GM21381 (cell line): Measurements from ENCODE around the gene ATRNL1.
A peak's percentile ranks its signal among the peaks of the same experiment; 100 is the strongest.
"Not testable (repeated sequence)": the region's sequence is repeated elsewhere in the genome, so short reads cannot be mapped to it uniquely, and the experiment has no call there.

ENCODE experiments used
- ATAC-seq: cut with Tn5 transposase; IDR thresholded peaks from one replicate; pipeline ENCODE4 v1.9.1; 2021; ENCODE audit warnings: mild to moderate bottlenecking, moderate library complexity; ENCODE audit not compliant: unreplicated experiment

ATRNL1 gene

GRCh38 chr10:115084277-115084850, 8.8 kb upstream of the ATRNL1 start:
- no peak for ATAC-seq

- ATAC-seq, result no peak
Observed at GRCh38 chr10:115091161-115091560, 2.0 kb upstream of the ATRNL1 start.

- peak; percentile 3 for ATAC-seq
Observed at GRCh38 chr10:115092258-115092554, 959 bp upstream of the ATRNL1 start.

- peak; percentile 72 for ATAC-seq
Observed at GRCh38 chr10:115092555-115093285, 445 bp upstream of the ATRNL1 start.

- peak; percentile 47 for ATAC-seq
Observed at GRCh38 chr10:115093776-115094408, 727 bp downstream of the ATRNL1 start.

- ATAC-seq, result no peak
Observed at GRCh38 chr10:115094416-115095140, 1.4 kb downstream of the ATRNL1 start.

- ATAC-seq, result no peak
Observed at GRCh38 chr10:115095758-115096157, 2.6 kb downstream of the ATRNL1 start.

- no peak for ATAC-seq
Observed at GRCh38 chr10:115103700-115104099, 10.5 kb downstream of the ATRNL1 start.

GRCh38 chr10:115105411-115105810, 12.2 kb downstream of the ATRNL1 start:
- ATAC-seq, result not testable (repeated sequence)

- no peak for ATAC-seq
Observed at GRCh38 chr10:115107830-115108229, 14.7 kb downstream of the ATRNL1 start.

- no peak for ATAC-seq
Observed at GRCh38 chr10:115117301-115117700, 24.1 kb downstream of the ATRNL1 start.

- ATAC-seq, result no peak
Observed at GRCh38 chr10:115118346-115118745, 25.2 kb downstream of the ATRNL1 start.

- ATAC-seq, result no peak
Observed at GRCh38 chr10:115125505-115125904, 32.3 kb downstream of the ATRNL1 start.

GRCh38 chr10:115129752-115130151, 36.6 kb downstream of the ATRNL1 start:
- ATAC-seq, result no peak

GRCh38 chr10:115136616-115137015, 43.5 kb downstream of the ATRNL1 start:
- no peak for ATAC-seq

- ATAC-seq, result no peak
Observed at GRCh38 chr10:115141254-115141653, 48.1 kb downstream of the ATRNL1 start.

- ATAC-seq, result no peak
Observed at GRCh38 chr10:115157357-115157756, 64.2 kb downstream of the ATRNL1 start.

- no peak for ATAC-seq
Observed at GRCh38 chr10:115163129-115163528, 70.0 kb downstream of the ATRNL1 start.

GRCh38 chr10:115164220-115164619, 71.1 kb downstream of the ATRNL1 start:
- ATAC-seq, result no peak

GRCh38 chr10:115167751-115168150, 74.6 kb downstream of the ATRNL1 start:
- no peak for ATAC-seq

GRCh38 chr10:115171392-115171960, 78.3 kb downstream of the ATRNL1 start:
- ATAC-seq, result no peak
